ENCODE data around the gene PSMG4. TPM values are rescaled to one million over a fixed set of nuclear protein-coding genes. Genes with fewer than 3 reads are reported as not detected.

The PSMG4 gene
- total and polyA plus RNA-seq, 9 of the 15 experiments (the other 6 are each of a cell fraction or from before 2014, with no cell fraction given), result 12.9 to 185 (median 52.0) TPM

GRCh38 chr6:3228771-3229565 is 29.8 kb upstream of the PSMG4 start (continued):
- no peak for TF ChIP-seq CHD7 (IDR thresholded peaks at IDR 0.05; ENCODE audit: low read depth, low read length)
- TF ChIP-seq MECOM (CRISPR knock-in tag; IDR thresholded peaks at IDR 0.05), result no peak
- TF ChIP-seq CREB1 (IDR thresholded peaks at IDR 0.05), result no peak
- peak; percentile 54 for TF ChIP-seq CREB1 (CRISPR knock-in tag; IDR thresholded peaks at IDR 0.05)
- no peak for TF ChIP-seq ZNF589 (CRISPR knock-in tag; IDR thresholded peaks at IDR 0.05; ENCODE audit: low read depth)
- no peak for TF ChIP-seq TFAM (CRISPR knock-in tag; conservative IDR thresholded peaks at IDR 0.05)
- TF ChIP-seq KAT7 (CRISPR knock-in tag; IDR thresholded peaks at IDR 0.05; ENCODE audit: borderline replicate concordance), result no peak
- TF ChIP-seq FOXJ2 (tag; IDR thresholded peaks at IDR 0.05), result no peak
- no peak for TF ChIP-seq GTF2E2 (tag; IDR thresholded peaks at IDR 0.05)
- TF ChIP-seq E4F1 (CRISPR knock-in tag; IDR thresholded peaks at IDR 0.05; ENCODE audit: borderline replicate concordance), result no peak
